Measurements from ENCODE around the gene CENPE. TPM values are rescaled to one million over a fixed set of nuclear protein-coding genes. Genes with fewer than 3 reads are reported as not detected.

The CENPE gene
- total RNA-seq, 4 donors from 2014 or later, result 0.26 to 15.2 (median 0.64) TPM; not detected in 1

DNA sequence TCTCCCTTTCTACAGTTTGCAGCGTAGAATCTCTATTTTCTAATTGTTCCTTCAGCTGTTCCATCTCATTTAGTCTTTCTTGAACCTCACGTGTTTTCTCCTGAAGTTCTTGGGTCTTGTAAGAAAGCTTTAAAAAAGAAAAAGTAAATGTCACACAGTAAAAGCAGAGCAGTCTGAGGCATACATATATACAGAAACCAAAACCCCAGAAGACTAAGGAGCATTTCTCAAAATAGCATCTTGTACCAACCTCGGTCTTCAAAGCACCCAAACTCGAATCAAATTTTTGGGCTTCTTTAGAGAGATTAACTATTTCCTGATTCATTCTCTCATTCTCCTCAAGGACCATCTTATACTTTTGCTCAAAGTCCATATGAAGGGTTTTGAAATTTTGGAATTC is 39.4 kb downstream of the CENPE start:
- Histone ChIP-seq H3K27ac (no peak overlapping the region), H3K27me3 (no peaks in the 10 kb centered on the region), H3K4me3 (no peak overlapping the region), H3K36me3 (no peaks in the 10 kb centered on the region), H3K9me3 (no peaks in the 10 kb centered on the region), H3K4me1 (no peaks in the 10 kb centered on the region)
- intact Hi-C loops (cut with DNase I; ENCODE audit: low total_unique reads), result no loop called here
- no peak for DNase-seq
- TF ChIP-seq, protein P1, sequence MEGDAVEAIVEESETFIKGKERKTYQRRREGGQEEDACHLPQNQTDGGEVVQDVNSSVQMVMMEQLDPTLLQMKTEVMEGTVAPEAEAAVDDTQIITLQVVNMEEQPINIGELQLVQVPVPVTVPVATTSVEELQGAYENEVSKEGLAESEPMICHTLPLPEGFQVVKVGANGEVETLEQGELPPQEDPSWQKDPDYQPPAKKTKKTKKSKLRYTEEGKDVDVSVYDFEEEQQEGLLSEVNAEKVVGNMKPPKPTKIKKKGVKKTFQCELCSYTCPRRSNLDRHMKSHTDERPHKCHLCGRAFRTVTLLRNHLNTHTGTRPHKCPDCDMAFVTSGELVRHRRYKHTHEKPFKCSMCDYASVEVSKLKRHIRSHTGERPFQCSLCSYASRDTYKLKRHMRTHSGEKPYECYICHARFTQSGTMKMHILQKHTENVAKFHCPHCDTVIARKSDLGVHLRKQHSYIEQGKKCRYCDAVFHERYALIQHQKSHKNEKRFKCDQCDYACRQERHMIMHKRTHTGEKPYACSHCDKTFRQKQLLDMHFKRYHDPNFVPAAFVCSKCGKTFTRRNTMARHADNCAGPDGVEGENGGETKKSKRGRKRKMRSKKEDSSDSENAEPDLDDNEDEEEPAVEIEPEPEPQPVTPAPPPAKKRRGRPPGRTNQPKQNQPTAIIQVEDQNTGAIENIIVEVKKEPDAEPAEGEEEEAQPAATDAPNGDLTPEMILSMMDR (IDR thresholded peaks at IDR 0.05), result no peak
- TF ChIP-seq POLR2A (IDR thresholded peaks at IDR 0.05), result no peak

DNA sequence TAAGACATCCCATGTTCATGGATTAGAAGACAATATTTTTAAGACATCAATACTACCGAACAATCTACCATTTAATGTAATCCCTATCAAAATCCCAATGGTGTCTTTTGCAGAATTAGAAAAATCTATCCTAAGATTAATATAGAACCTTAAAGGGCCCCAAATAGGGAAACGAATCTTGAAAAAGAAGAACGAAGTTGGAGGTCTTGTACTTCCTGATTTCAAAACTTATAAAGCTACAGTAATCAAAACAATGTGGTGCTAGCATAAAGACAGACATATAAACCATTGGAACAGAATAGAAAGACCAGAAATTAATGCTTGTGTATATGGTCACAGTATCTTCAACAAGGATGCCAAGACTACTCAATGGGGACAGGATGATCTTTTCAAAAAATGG is 42.0 kb downstream of the CENPE start:
- no peak for TF ChIP-seq POLR2A (IDR thresholded peaks at IDR 0.05)
- TF ChIP-seq, protein P1 (IDR thresholded peaks at IDR 0.05), result no peak
- intact Hi-C loops (cut with DNase I; ENCODE audit: low total_unique reads), result no loop called here
- H3K4me3 ChIP-seq, result no peak overlapping the region
- no peaks in the 10 kb centered on the region for H3K9me3 ChIP-seq
- no peaks in the 10 kb centered on the region for H3K4me1 ChIP-seq
- no peak overlapping the region for H3K27ac ChIP-seq
- DNase-seq, result no peak
- H3K27me3 ChIP-seq, result no peaks in the 10 kb centered on the region
- H3K36me3 ChIP-seq, result no peaks in the 10 kb centered on the region

DNA sequence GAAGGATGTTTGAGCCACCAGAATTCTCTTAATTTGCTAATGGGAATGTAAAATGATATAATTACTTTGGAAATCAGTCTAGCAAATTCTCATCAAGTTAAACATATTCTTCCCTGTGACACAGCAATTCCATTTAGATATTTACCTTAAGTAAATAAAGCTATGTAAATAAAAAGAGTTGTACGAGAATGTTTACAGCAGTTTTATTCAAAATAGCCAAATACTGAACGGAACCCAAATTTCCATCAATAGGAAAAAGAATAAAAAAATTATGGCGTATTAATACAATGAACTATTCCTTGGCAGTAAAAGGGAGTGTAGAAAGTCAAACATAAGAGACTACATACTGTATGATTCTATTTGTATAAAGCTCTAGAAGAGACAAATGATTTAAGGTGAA is 45.8 kb downstream of the CENPE start:
- Histone ChIP-seq H3K9me3 (no peaks in the 10 kb centered on the region), H3K36me3 (no peaks in the 10 kb centered on the region), H3K4me1 (no peaks in the 10 kb centered on the region), H3K4me3 (no peak overlapping the region), H3K27me3 (no peaks in the 10 kb centered on the region), H3K27ac (no peak overlapping the region)
- intact Hi-C loops (cut with DNase I; ENCODE audit: low total_unique reads), result no loop called here
- DNase-seq, result no peak
- TF ChIP-seq, protein P1 (IDR thresholded peaks at IDR 0.05), result no peak
- no peak for TF ChIP-seq POLR2A (IDR thresholded peaks at IDR 0.05)

DNA sequence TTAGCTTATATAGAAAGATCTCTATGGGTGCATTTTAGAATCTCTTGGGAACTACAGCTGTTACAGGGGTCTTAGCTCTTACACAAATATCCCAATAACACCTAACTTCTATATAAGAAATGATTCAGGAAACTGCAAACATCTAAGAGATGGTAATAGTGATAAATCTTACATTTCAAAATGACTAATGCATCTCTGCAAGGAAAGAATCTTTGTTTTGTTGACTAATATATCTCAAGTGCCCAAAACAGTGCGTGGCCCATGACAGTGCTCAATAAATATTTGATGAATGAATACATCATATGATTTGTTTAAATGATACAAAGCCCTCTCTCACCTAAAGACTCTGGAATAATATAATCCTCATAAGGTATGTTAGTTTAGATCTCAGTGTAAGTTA is 47.5 kb downstream of the CENPE start:
- Histone ChIP-seq H3K27ac (no peak overlapping the region), H3K27me3 (no peaks in the 10 kb centered on the region), H3K36me3 (no peaks in the 10 kb centered on the region), H3K4me1 (no peaks in the 10 kb centered on the region), H3K9me3 (no peaks in the 10 kb centered on the region), H3K4me3 (no peak overlapping the region)
- TF ChIP-seq, protein P1 (IDR thresholded peaks at IDR 0.05), result no peak
- no peak for TF ChIP-seq POLR2A (IDR thresholded peaks at IDR 0.05)
- DNase-seq, result no peak
- intact Hi-C loops (cut with DNase I; ENCODE audit: low total_unique reads), result no loop called here

DNA sequence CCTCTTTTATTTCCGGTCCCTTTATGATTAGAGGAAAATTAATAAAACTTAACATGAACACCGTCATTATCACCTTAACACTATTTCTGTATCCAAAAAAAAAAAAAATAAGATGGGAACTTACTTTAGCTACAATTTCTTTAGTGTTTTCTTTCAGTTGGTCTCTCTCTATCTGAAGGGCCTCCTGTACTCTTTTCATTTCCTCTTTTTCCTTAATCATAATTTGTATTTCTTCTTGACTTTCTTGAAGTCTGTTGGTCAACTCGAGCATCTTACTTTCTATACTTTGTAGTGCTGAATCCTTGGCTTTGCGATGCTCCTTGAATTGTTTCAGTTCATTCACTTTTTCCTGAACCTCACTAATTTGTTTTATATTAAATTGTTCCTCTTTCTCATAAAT is 53.2 kb downstream of the CENPE start:
- no peak for TF ChIP-seq POLR2A (IDR thresholded peaks at IDR 0.05)
- TF ChIP-seq, protein P1 (IDR thresholded peaks at IDR 0.05), result no peak
- Histone ChIP-seq H3K9me3 (no peaks in the 10 kb centered on the region), H3K27ac (no peak overlapping the region), H3K27me3 (no peaks in the 10 kb centered on the region), H3K4me3 (no peak overlapping the region), H3K4me1 (no peaks in the 10 kb centered on the region), H3K36me3 (no peaks in the 10 kb centered on the region)
- intact Hi-C loops (cut with DNase I; ENCODE audit: low total_unique reads), result no loop called here
- DNase-seq, result no peak

All from uterus (tissue), 4 donors.